Upper lobe of left lung (tissue), 6 donors: ENCODE data around the gene WBP2NL. TPM values are rescaled to one million over a fixed set of nuclear protein-coding genes. Genes with fewer than 3 reads are reported as not detected.
"Not testable (repeated sequence)": the region's sequence is repeated elsewhere in the genome, so short reads cannot be mapped to it uniquely, and the experiment has no call there.

ENCODE experiments used
- ATAC-seq, 2 donors: fragments of 200-7000 bp; cut with Tn5 transposase; one replicate each; pipeline ENCODE4 v1.9.1; 2022; ENCODE audit warnings: mild to moderate bottlenecking in 2 of 2, moderate library complexity in 2 of 2; ENCODE audit not compliant: low FRiP score in 2 of 2
- DNase-seq, 2 donors: peaks; one replicate each; pipeline ENCODE4 v3.0.0-alpha.2; 2019 to 2020
- H3K27ac ChIP-seq, 4 donors: fragments of 200-600 bp; sonication (generic); one replicate each; pipeline ENCODE4 v1.5.1; 2016 to 2019
- H3K27me3 ChIP-seq, 4 donors: fragments of 200-600 bp; sonication (generic); one replicate each; pipeline ENCODE4 v1.5.1; 2017 to 2019
- H3K36me3 ChIP-seq, 4 donors: fragments of 200-600 bp; sonication (generic); one replicate each; pipeline ENCODE4 v1.5.1; 2016 to 2019
- H3K4me1 ChIP-seq, 4 donors: fragments of 200-600 bp; sonication (generic); one replicate each; pipeline ENCODE4 v1.5.1; 2018 to 2019
- H3K4me3 ChIP-seq, 4 donors: fragments of 200-600 bp; sonication (generic); one replicate each; pipeline ENCODE4 v1.5.1; 2017 to 2019; ENCODE audit warnings: mild to moderate bottlenecking in 2 of 4, moderate library complexity in 1 of 4
- H3K9me3 ChIP-seq, 4 donors: fragments of 200-600 bp; sonication (generic); one replicate each; pipeline ENCODE4 v1.5.1; 2018 to 2019
- EP300 ChIP-seq, 4 donors: sonication (generic); formaldehyde crosslinking; IDR thresholded peaks; one replicate each; pipeline ENCODE4 v1.5.1; 2017; ENCODE audit warnings: antibody characterized with exemption in 4 of 4, control low read depth in 2 of 4
- POLR2A ChIP-seq, 4 donors: fragments of 450-650 bp; IDR thresholded peaks; one replicate each; pipeline ENCODE4 v1.5.1; 2016 to 2017; ENCODE audit warnings: antibody characterized with exemption in 4 of 4, mild to moderate bottlenecking in 2 of 4
- POLR2AphosphoS5 ChIP-seq, 2 donors: sonication (generic); formaldehyde crosslinking; IDR thresholded peaks; one replicate each; pipeline ENCODE4 v1.5.1; 2017; ENCODE audit warnings: antibody characterized with exemption in 2 of 2
- WGBS, 2 donors: methylation state at CpG; one replicate each; pipeline ENCODE4 v1.1.5; 2017 to 2018; 5-methylcytosine and 5-hydroxymethylcytosine counted together
- total RNA-seq, 6 donors: library from RNA; depleted of rRNA in 4 of 6; stranded (reverse); fragments of >200 nt in 4 of 6; gene quantifications; one replicate each; pipeline versions ENCODE4 v1.1.0 to v1.2.1, GENCODE V29; 2016 to 2021
- TF ChIP-seq, protein P1 (sequence below), 6 experiments: fragments of 450-650 bp in 4 of 6; fragments of 200-600 bp in 2 of 6; sonication (generic) in 2 of 6; IDR thresholded peaks; one replicate each; pipeline ENCODE4 v1.5.1; 2016 to 2019; ENCODE audit warnings: antibody characterized with exemption in 6 of 6
- donor health status: DM: no; HTN: no; CAD: no; lungs with moderate emphysema.
- donor health status: DM: no; HTN: yes; CAD: no; lungs with severe emphysema.

Gene WBP2NL
- total RNA-seq, 6 donors from 2014 or later: 0.74 to 6.8 (median 2.0) TPM

DNA sequence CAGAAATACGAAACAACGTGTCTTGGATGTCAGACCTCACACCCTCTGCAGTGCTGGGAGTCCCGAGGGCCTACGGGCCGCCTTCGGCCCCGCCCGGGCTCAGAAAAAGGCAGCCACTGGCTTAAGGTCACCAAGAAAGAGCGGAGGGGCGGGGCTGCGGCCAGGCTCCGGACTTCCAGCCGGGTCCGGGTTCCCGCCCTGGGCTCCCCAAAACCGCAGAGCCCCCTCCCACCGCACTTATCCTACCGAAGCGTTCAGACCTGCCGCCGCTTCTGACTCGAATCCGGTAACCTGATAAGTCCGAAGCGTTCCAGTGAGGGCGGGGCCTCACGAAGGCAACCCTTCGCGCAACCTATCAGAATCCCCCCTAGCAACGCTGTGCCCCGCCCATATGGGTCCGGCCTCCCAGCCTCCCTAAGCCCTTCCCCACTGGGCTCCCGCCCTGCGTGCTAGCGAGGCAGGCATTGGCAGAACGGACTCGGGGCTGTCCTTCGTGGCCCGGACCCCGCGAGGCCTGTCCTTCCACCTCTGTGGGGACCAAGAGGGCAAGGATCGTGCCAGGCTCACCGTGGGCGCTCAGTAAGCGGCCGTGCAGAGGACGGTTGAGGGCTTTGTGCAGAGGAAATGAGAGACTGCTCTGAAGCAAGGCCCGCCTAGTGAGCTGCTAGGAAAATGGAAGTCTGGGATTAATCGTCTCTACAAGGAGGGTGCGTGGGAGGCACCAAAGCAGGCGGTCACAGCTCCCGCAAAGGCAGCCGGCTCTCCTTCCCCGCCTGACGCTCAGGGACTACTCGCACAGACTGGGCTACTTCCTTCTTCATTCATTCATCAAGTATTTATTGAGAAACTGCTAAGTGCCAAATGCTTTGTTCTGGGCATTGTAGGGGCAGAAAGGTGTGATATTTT lies 72.2 kb downstream of the WBP2NL start, which contains the start of gene NAGA:
TSS of gene NAGA (minus strand) at position 296 of the 906 bp plus-strand sequence. CDS start 515 bp downstream, outside the sequence.
- WGBS, 2 donors: 1 to 2% methylated on average over 24 to 53 of the region's 56 CpGs
- Histone ChIP-seq H3K27me3 (no peaks in the 10 kb centered on the region), H3K36me3 (peaks cover 0 to 26% (median 23%) of the 10 kb centered on the region in 4 donors), H3K4me1 (peaks cover 32 to 53% (median 36%) of the 10 kb centered on the region in 4 donors), H3K4me3 (peak within 1 kb of the TSS; percentile 44 to 87 (median 64)), H3K27ac (peak within 1 kb of the TSS; percentile 86 to 91 (median 88)), H3K9me3 (no peaks in the 10 kb centered on the region)
- DNase-seq (peak; percentile 94 to 99), ATAC-seq (peak; percentile 96 to 97)
- TF ChIP-seq POLR2A (IDR thresholded peaks at IDR 0.05) (peak in 3 of 4 donors; percentile 8 to 91 (median 63)), POLR2AphosphoS5 (IDR thresholded peaks at IDR 0.05) (peak; percentile 87 to 97), EP300 (IDR thresholded peaks at IDR 0.05) (no peak)
- TF ChIP-seq, protein P1, sequence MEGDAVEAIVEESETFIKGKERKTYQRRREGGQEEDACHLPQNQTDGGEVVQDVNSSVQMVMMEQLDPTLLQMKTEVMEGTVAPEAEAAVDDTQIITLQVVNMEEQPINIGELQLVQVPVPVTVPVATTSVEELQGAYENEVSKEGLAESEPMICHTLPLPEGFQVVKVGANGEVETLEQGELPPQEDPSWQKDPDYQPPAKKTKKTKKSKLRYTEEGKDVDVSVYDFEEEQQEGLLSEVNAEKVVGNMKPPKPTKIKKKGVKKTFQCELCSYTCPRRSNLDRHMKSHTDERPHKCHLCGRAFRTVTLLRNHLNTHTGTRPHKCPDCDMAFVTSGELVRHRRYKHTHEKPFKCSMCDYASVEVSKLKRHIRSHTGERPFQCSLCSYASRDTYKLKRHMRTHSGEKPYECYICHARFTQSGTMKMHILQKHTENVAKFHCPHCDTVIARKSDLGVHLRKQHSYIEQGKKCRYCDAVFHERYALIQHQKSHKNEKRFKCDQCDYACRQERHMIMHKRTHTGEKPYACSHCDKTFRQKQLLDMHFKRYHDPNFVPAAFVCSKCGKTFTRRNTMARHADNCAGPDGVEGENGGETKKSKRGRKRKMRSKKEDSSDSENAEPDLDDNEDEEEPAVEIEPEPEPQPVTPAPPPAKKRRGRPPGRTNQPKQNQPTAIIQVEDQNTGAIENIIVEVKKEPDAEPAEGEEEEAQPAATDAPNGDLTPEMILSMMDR (IDR thresholded peaks at IDR 0.05): no peak

DNA sequence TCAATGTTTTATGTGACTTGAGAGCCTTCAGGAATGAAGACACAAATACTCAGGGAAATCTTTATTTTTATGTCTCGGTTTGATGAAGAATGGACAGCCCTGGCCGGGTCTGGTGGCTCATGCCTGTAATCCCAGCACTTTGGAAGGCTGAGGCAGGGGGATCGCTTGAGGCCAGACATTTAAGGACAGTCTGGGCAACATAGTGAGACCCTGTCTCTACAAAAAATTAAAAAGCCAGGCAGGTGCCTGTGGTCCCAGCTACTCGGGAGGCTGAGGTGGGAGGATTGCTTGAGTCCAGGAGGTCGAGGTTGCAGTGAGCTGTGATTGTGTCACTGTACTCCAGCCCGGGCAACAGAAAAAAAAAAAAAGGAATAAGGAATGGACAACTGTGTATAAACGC lies 72.9 kb downstream of the WBP2NL start:
- H3K4me1 ChIP-seq: peaks cover 32 to 53% (median 36%) of the 10 kb centered on the region in 4 donors
- 73 to 81% methylated on average over 7 of the region's 7 CpGs for WGBS, 2 donors
- not testable (repeated sequence) for H3K27me3 ChIP-seq, H3K9me3 ChIP-seq, DNase-seq, ATAC-seq
- peak overlapping the region in 2 of 4 donors; percentile 75 to 87 for H3K4me3 ChIP-seq
- peaks cover 0 to 26% (median 16%) of the 10 kb centered on the region in 4 donors for H3K36me3 ChIP-seq
- H3K27ac ChIP-seq: peak overlapping the region; percentile 86 to 91 (median 88)

DNA sequence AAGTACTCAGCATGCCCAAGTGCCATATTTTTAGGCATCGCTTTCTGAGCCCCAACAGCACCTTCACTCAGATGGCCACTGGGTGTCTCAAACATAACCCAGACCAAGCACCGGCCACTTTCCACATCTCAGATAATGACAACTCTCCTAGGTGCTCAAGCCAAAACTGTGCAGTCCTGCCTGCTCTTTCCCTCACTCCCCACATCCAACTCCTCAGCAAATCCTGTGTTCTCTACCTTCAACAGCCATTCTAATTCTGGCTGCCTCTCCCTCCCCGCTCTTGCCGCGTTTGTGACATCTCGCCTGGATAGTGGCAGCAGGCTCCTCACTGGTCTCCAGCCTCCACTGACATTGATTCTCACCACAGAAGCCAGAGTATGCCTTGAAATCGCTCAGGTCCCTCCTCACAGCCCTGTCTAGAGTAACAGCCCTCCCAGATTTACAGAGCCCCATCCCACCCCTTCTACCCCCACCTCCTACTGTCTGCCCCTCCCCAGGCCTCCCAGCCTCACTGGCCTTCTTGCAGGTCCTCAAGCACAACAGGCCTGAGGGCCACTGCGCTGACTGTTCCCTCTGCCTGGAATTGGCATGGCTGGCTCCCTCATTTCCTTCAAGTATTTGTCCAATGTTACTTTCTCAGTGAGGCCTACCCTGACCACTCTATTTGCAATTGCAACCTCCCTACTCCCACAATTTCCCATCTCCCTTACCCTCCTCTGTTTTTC lies 74.2 kb downstream of the WBP2NL start:
- H3K27me3 ChIP-seq: no peaks in the 10 kb centered on the region
- H3K4me1 ChIP-seq: peaks cover 32 to 53% (median 36%) of the 10 kb centered on the region in 4 donors
- 81 to 86% methylated on average over 8 of the region's 8 CpGs for WGBS, 2 donors
- H3K4me3 ChIP-seq: no peak overlapping the region
- DNase-seq (no peak), ATAC-seq (no peak)
- H3K9me3 ChIP-seq: no peaks in the 10 kb centered on the region
- no peak overlapping the region for H3K27ac ChIP-seq
- H3K36me3 ChIP-seq: peaks cover 0 to 26% (median 14%) of the 10 kb centered on the region in 4 donors
- no peak for TF ChIP-seq EP300 (IDR thresholded peaks at IDR 0.05)
- TF ChIP-seq, protein P1 (IDR thresholded peaks at IDR 0.05): no peak
- no peak for TF ChIP-seq POLR2A (IDR thresholded peaks at IDR 0.05)
- no peak for TF ChIP-seq POLR2AphosphoS5 (IDR thresholded peaks at IDR 0.05)

DNA sequence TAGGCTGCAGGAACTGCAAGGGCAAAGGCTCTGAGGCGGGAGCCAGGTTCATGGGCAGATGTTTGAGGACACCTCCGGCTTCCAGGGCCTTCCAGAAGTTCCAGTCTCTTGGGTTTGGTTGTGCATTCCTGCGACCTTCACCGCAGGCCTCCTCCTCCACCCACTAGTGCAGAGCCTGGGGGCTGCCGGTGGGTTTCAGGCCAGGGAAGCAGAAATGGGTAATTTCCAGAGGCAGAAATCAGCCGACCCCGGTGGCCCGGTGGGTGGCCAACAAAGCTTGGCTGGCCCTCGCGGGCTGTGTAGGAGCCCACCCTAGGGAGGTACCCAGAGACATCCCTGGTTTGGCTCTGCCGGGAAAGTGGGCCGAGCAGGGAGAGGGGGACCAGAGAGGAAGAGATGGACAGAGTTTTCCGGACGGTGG lies 75.0 kb downstream of the WBP2NL start:
- Histone ChIP-seq H3K9me3 (no peaks in the 10 kb centered on the region), H3K4me1 (peaks cover 37 to 56% (median 41%) of the 10 kb centered on the region in 4 donors), H3K36me3 (peaks cover 0 to 30% (median 11%) of the 10 kb centered on the region in 4 donors), H3K27me3 (no peaks in the 10 kb centered on the region), H3K4me3 (peak overlapping the region in 3 of 4 donors; percentile 75 to 81 (median 76)), H3K27ac (peak overlapping the region; percentile 86 to 97 (median 96))
- no peak for DNase-seq
- 77 to 78% methylated on average over 10 to 14 of the region's 14 CpGs for WGBS, 2 donors
- ATAC-seq: no peak
- TF ChIP-seq, protein P1 (IDR thresholded peaks at IDR 0.05): no peak
- TF ChIP-seq POLR2A (IDR thresholded peaks at IDR 0.05) (no peak), POLR2AphosphoS5 (IDR thresholded peaks at IDR 0.05) (no peak), EP300 (IDR thresholded peaks at IDR 0.05) (no peak)
